GM23338 (cell line): ENCODE measurements around the gene SLC13A4. TPM values are rescaled to one million over a fixed set of nuclear protein-coding genes. Genes with fewer than 3 reads are reported as not detected.

ENCODE experiments used
- ATAC-seq: fragments of 200-7000 bp; cut with Tn5 transposase; 3 replicates; pipeline ENCODE4 v1.9.1; 2020
- DNase-seq: peaks from one replicate; pipeline ENCODE4 v3.0.0-alpha.2; 2015; ENCODE audit warnings: low spot score
- H2AFZ ChIP-seq: fragments of 200-600 bp; sonication (generic); 2 replicates; pipeline ENCODE4 v1.8.0; 2016; ENCODE audit warnings: antibody characterized with exemption, mild to moderate bottlenecking, moderate library complexity
- H3F3A ChIP-seq: fragments of 200-600 bp; sonication (generic); replicated peaks from 2 replicates; pipeline ENCODE4 v1.8.0; 2017; ENCODE audit warnings: antibody characterized with exemption, mixed run types, low read depth
- H3K27ac ChIP-seq: fragments of 200-600 bp; sonication (generic); 2 replicates; pipeline ENCODE4 v1.6.1; 2016; ENCODE audit warnings: low read depth
- H3K27me3 ChIP-seq: fragments of 200-600 bp; sonication (generic); 2 replicates; pipeline ENCODE4 v1.8.0; 2016; ENCODE audit warnings: mild to moderate bottlenecking, mixed run types, moderate library complexity; ENCODE audit not compliant: insufficient read depth
- H3K36me3 ChIP-seq: fragments of 200-600 bp; sonication (generic); 2 replicates; pipeline ENCODE4 v1.8.0; 2016; ENCODE audit warnings: mild to moderate bottlenecking; ENCODE audit not compliant: insufficient read depth
- H3K4me1 ChIP-seq: fragments of 200-600 bp; sonication (generic); 2 replicates; pipeline ENCODE4 v1.8.0; 2016; ENCODE audit warnings: mild to moderate bottlenecking, moderate library complexity; ENCODE audit not compliant: insufficient read depth
- H3K4me2 ChIP-seq: fragments of 200-600 bp; sonication (generic); 2 replicates; pipeline ENCODE4 v1.7.1; 2017; ENCODE audit warnings: mixed run types
- H3K4me3 ChIP-seq: fragments of 200-600 bp; sonication (generic); 2 replicates; pipeline ENCODE4 v1.6.1; 2016; ENCODE audit warnings: mixed run types
- H3K79me2 ChIP-seq: fragments of 200-600 bp; sonication (generic); replicated peaks from 2 replicates; pipeline ENCODE4 v1.8.0; 2017; ENCODE audit warnings: mild to moderate bottlenecking; ENCODE audit not compliant: insufficient read depth
- H3K9me2 ChIP-seq: fragments of 200-600 bp; sonication (generic); 2 replicates; pipeline ENCODE4 v1.8.0; 2017; ENCODE audit not compliant: insufficient read depth
- H4K20me1 ChIP-seq: fragments of 200-600 bp; sonication (generic); replicated peaks from 2 replicates; pipeline ENCODE4 v1.8.0; 2017; ENCODE audit warnings: mild to moderate bottlenecking; ENCODE audit not compliant: insufficient read depth
- H3K27ac Mint-ChIP-seq: 2 replicates; pipeline ENCODE4 v1.8.0; 2020; ENCODE audit warnings: inconsistent platforms, mild to moderate bottlenecking, moderate library complexity, mixed read lengths
- H3K27me3 Mint-ChIP-seq: 3 replicates; pipeline ENCODE4 v1.8.0; 2022; ENCODE audit warnings: low read depth, mild to moderate bottlenecking, moderate library complexity, mixed read lengths, inconsistent platforms; ENCODE audit not compliant: insufficient read depth, poor library complexity
- H3K36me3 Mint-ChIP-seq: 3 replicates; pipeline ENCODE4 v1.8.0; 2021; ENCODE audit warnings: low read depth, mild to moderate bottlenecking, inconsistent platforms, moderate library complexity, mixed read lengths
- H3K4me1 Mint-ChIP-seq: 3 replicates; pipeline ENCODE4 v1.8.0; 2020; ENCODE audit warnings: mild to moderate bottlenecking, inconsistent platforms, mixed read lengths
- H3K4me3 Mint-ChIP-seq: 3 replicates; pipeline ENCODE4 v1.8.0; 2021; ENCODE audit warnings: moderate library complexity, mild to moderate bottlenecking, inconsistent platforms, mixed read lengths
- H3K9me3 Mint-ChIP-seq: 3 replicates; pipeline ENCODE4 v1.8.0; 2020; ENCODE audit warnings: moderate library complexity, mild to moderate bottlenecking, inconsistent platforms, mixed read lengths
- CTCF ChIP-seq, 2 experiments: fragments of 200-600 bp in 1 of 2; sonication (generic) in 1 of 2; conservative IDR thresholded peaks; 2 replicates each; pipeline versions ENCODE4 v1.5.1 to v1.6.1; 2016 to 2017; ENCODE audit warnings: antibody characterized with exemption in 2 of 2, low read depth in 2 of 2, mild to moderate bottlenecking in 2 of 2, moderate library complexity in 1 of 2
- ETS1 ChIP-seq: IDR thresholded peaks from 2 replicates; pipeline ENCODE4 v1.6.1; 2016; ENCODE audit warnings: antibody characterized with exemption
- EZH2phosphoT487 ChIP-seq: fragments of 200-600 bp; sonication (generic); IDR thresholded peaks from one replicate; pipeline ENCODE4 v1.8.1; 2018; ENCODE audit warnings: antibody characterized with exemption; ENCODE audit not compliant: unreplicated experiment
- JUNB ChIP-seq: IDR thresholded peaks from one replicate; pipeline ENCODE4 v1.6.1; 2016; ENCODE audit warnings: antibody characterized with exemption; ENCODE audit not compliant: unreplicated experiment
- NANOG ChIP-seq: IDR thresholded peaks from 2 replicates; pipeline ENCODE4 v1.6.1; 2016; ENCODE audit warnings: antibody characterized with exemption, borderline replicate concordance
- REST ChIP-seq: IDR thresholded peaks from one replicate; pipeline ENCODE4 v1.6.1; 2018; ENCODE audit warnings: antibody characterized with exemption; ENCODE audit not compliant: unreplicated experiment
- STAT1 ChIP-seq: IDR thresholded peaks from one replicate; pipeline ENCODE4 v1.6.1; 2016; ENCODE audit warnings: antibody characterized with exemption; ENCODE audit not compliant: unreplicated experiment
- ZNF114 ChIP-seq: fragments of 250-450 bp; sonication (Bioruptor Pico); IDR thresholded peaks from 2 replicates; pipeline ENCODE4 v1.5.0; 2020; ENCODE audit warnings: mild to moderate bottlenecking, moderate library complexity
- ZNF331 ChIP-seq: fragments of 250-450 bp; sonication (Bioruptor Pico); IDR thresholded peaks from 2 replicates; pipeline ENCODE4 v1.5.0; 2020; ENCODE audit warnings: low read depth, mild to moderate bottlenecking, moderate library complexity
- polyA plus RNA-seq: library from polyadenylated mRNA; unstranded; fragments of >200 nt; fragmentation: Nextera tagmentation; extraction: Ambion mirVana; gene quantifications from 2 replicates; pipeline ENCODE4 v1.2.1, GENCODE V29; 2016
- total RNA-seq: library from RNA; depleted of rRNA; stranded (reverse); fragments of >200 nt; shearing (Covaris generic); gene quantifications from 2 replicates; pipeline ENCODE4 v1.2.3, GENCODE V29; 2014

The SLC13A4 gene
- total and polyA plus RNA-seq, 2 experiments from 2014 or later = 1.7 to 2.3 TPM

- H3K27ac ChIP-seq = no peak overlapping the region; the same call in 1 of the 2 replicates
These were observed 82.6 kb downstream of the SLC13A4 start for GRCh38 chr7:135645296-135645904.

More at GRCh38 chr7:135645296-135645904, 82.6 kb downstream of the SLC13A4 start:
- Mint-ChIP-seq H3K27ac (no peak overlapping the region), H3K27me3 (no peaks in the 10 kb centered on the region), H3K4me1 (no peaks in the 10 kb centered on the region; the same call in 2 of the 3 replicates), H3K9me3 (no peaks in the 10 kb centered on the region; the same call in 2 of the 3 replicates), H3K4me3 (no peak overlapping the region), H3K36me3 (peaks cover 92% of the 10 kb centered on the region)
- no peaks in the 10 kb centered on the region for H3K79me2 ChIP-seq
- H3K9me2 ChIP-seq = no peaks in the 10 kb centered on the region
- H3F3A ChIP-seq = peaks cover 5% of the 10 kb centered on the region; the same call in 1 of the 2 replicates
- peaks cover 7% of the 10 kb centered on the region for H4K20me1 ChIP-seq
- no peak for TF ChIP-seq NANOG
- TF ChIP-seq ZNF114 = no peak
- TF ChIP-seq CTCF (conservative IDR thresholded peaks at IDR 0.05; ENCODE audit: low read depth in 2 of 2) = peak; percentile 61 to 71
- no peak for TF ChIP-seq STAT1
- TF ChIP-seq REST = no peak
- no peak for TF ChIP-seq ZNF331 (CRISPR knock-in tag)
- TF ChIP-seq EZH2phosphoT487 = peak; percentile 62
- no peak for TF ChIP-seq ETS1
- no peak for TF ChIP-seq JUNB
- peaks cover 50% of the 10 kb centered on the region for H3K36me3 ChIP-seq
- H2AFZ ChIP-seq = no peak overlapping the region
- no peak overlapping the region for H3K4me3 ChIP-seq
- H3K27me3 ChIP-seq = no peaks in the 10 kb centered on the region
- ATAC-seq (peak; percentile 51), DNase-seq (peak; percentile 81)
- H3K4me2 ChIP-seq = no peak overlapping the region
- H3K4me1 ChIP-seq = no peaks in the 10 kb centered on the region
